K562 (cell line): ENCODE results near the gene SETD1B. TPM values are rescaled to one million over a fixed set of nuclear protein-coding genes. Genes with fewer than 3 reads are reported as not detected.

Experiments
- BRD9 ChIP-seq: fragments of 450-650 bp; IDR thresholded peaks from 2 replicates; pipeline ENCODE4 v1.6.1; 2018; ENCODE audit warnings: low read depth; ENCODE audit not compliant: partially characterized antibody
- DPF2 ChIP-seq: fragments of 450-650 bp; IDR thresholded peaks from 2 replicates; pipeline ENCODE4 v1.6.1; 2016
- ESRRA ChIP-seq: fragments of 450-650 bp; IDR thresholded peaks from 2 replicates; pipeline ENCODE4 v1.6.1; 2014; ENCODE audit warnings: low read depth, mild to moderate bottlenecking, moderate library complexity, borderline replicate concordance
- LCOR ChIP-seq: sonication (generic); formaldehyde crosslinking; IDR thresholded peaks from 2 replicates; pipeline ENCODE4 v1.8.0; 2022; ENCODE audit warnings: mild to moderate bottlenecking, missing genetic modification reagents
- SMAD1 ChIP-seq: fragments of 150-350 bp; IDR thresholded peaks from 2 replicates; pipeline ENCODE4 v1.6.1; 2014; ENCODE audit warnings: low read length, low read depth; ENCODE audit not compliant: partially characterized antibody
- SMAD3 ChIP-seq: fragments of 450-650 bp; formaldehyde crosslinking; conservative IDR thresholded peaks from 2 replicates; pipeline ENCODE4 v1.4.0; 2020; ENCODE audit warnings: mild to moderate bottlenecking
- SP2 ChIP-seq: IDR thresholded peaks from 2 replicates; pipeline ENCODE4 v1.6.1; 2011; ENCODE audit warnings: mild to moderate bottlenecking, low read depth, low read length, moderate library complexity; ENCODE audit not compliant: poor library complexity, severe bottlenecking; ENCODE audit errors: extremely low read depth
- SRF ChIP-seq, 2 experiments: fragments of 250-450, 450-650 bp in 1 of 2; sonication (Bioruptor Pico) in 1 of 2; sonication (generic) in 1 of 2; formaldehyde crosslinking; IDR thresholded peaks; 2 replicates each; pipeline versions ENCODE4 v1.5.0 to v1.5.1; 2020 to 2022; ENCODE audit warnings: mild to moderate bottlenecking in 1 of 2, missing genetic modification reagents in 1 of 2
- YY1 ChIP-seq, 3 experiments: IDR thresholded peaks; 2 replicates each; pipeline ENCODE4 v1.6.1; 2011; ENCODE audit warnings: low read length in 2 of 3, mild to moderate bottlenecking in 2 of 3, moderate library complexity in 2 of 3, borderline replicate concordance in 1 of 3, control low read depth in 1 of 3, low read depth in 1 of 3; ENCODE audit not compliant: insufficient read depth in 3 of 3, insufficient replicate concordance in 2 of 3, control insufficient read depth in 1 of 3, insufficient read length in 1 of 3; ENCODE audit errors: extremely low read depth in 1 of 3
- ZBED1 ChIP-seq: IDR thresholded peaks from 2 replicates; pipeline ENCODE4 v1.6.1; 2014
- ZNF696 ChIP-seq: fragments of 250-450 bp; sonication (Bioruptor Pico); conservative IDR thresholded peaks from 2 replicates; pipeline ENCODE4 v1.4.0; 2020; ENCODE audit warnings: mild to moderate bottlenecking, moderate library complexity
- polyA plus RNA-seq, 8 experiments: library from polyadenylated mRNA; depleted of rRNA in 4 of 8; stranded (reverse) in 5 of 8; unstranded in 3 of 8; fragments of >200 nt; fragmentation: Nextera tagmentation in 2 of 8; fragmentation: Illumina TruSeq in 1 of 8; extraction: Ambion mirVana in 2 of 8; extraction: Trizol in 1 of 8; gene quantifications; 2 replicates each; pipeline versions ENCODE4 v1.2.1 to v1.2.3, GENCODE V29; 2011 to 2014; ENCODE audit warnings: inconsistent platforms in 1 of 8, missing spikeins in 1 of 8
- total RNA-seq, 7 experiments: library from RNA; depleted of rRNA in 6 of 7; stranded (reverse); fragments of >200 nt in 6 of 7; fragmentation: Illumina TruSeq in 2 of 7; extraction: Trizol in 2 of 7; gene quantifications; 2 replicates each; pipeline versions ENCODE4 v1.2.1 to v1.2.3, GENCODE V29; 2011 to 2021; ENCODE audit warnings: low replicate concordance in 1 of 7
- TF ChIP-seq, protein P1 (sequence below): fragments of 250-450 bp; sonication (Bioruptor Pico); IDR thresholded peaks from 2 replicates; pipeline ENCODE4 v1.5.0; 2020; ENCODE audit warnings: mild to moderate bottlenecking
- TF ChIP-seq, protein P2 (sequence below): fragments of 450-650 bp; IDR thresholded peaks from 2 replicates; pipeline ENCODE4 v1.7.0; 2016; ENCODE audit warnings: borderline replicate concordance
- TF ChIP-seq, protein P3 (sequence below): conservative IDR thresholded peaks from 2 replicates; pipeline ENCODE4 v1.6.1; 2011; ENCODE audit warnings: low read depth, mild to moderate bottlenecking, low read length; ENCODE audit not compliant: control insufficient read depth
- TF ChIP-seq, protein P4 (sequence below): fragments of 450-650 bp; formaldehyde crosslinking; IDR thresholded peaks from 2 replicates; pipeline ENCODE4 v1.4.0; 2022; ENCODE audit warnings: missing genetic modification characterization
- TF ChIP-seq, protein P5 (sequence below): fragments of 450-650 bp; formaldehyde crosslinking; IDR thresholded peaks from 2 replicates; pipeline ENCODE4 v1.4.0; 2022; ENCODE audit warnings: missing genetic modification characterization

The SETD1B gene
- total and polyA plus RNA-seq, 9 of the 15 experiments (the other 6 are each of a cell fraction or from before 2014, with no cell fraction given): 0.48 to 26.6 (median 2.3) TPM

DNA sequence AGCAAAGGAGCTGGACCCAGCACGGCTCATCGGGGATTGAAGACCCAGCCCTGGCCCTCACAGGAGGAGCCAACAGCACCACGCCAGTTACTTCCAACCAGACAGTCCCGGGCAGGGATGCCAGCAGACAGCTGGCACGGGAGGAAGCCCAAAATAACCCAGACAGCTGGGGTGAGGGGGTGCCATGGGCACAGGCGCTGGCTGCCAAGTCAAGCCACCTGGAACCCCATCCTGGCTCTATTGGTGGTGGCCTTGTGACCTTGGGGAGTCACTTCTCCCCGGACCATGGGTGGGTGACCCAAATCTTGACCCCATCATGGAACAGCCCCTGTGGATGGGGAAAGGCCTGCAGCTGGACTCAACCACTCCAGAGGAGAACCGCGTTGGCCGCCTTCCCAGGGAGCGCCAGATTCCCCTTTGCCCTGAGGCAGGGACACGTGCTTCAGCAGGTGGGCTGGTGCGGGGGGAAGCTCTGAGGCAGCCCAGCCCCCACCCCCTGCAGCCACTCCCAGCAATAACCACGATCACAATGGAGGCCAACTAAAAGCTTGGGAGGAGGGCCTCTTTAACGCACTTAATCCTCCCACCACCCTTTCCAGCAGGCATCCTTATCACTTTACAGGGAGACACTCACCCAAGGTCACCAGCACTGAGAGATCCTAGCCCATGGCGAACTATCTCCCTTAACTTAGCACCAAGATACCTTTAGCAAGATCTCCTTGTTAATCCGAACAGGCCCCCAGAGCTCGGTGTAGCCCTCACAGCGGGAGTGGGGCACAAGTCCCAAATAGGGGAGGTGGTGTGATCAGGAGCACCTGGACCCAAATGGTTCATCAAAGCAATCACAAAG, 5.6 kb upstream of the SETD1B start (continued):
- TF ChIP-seq, protein P1, sequence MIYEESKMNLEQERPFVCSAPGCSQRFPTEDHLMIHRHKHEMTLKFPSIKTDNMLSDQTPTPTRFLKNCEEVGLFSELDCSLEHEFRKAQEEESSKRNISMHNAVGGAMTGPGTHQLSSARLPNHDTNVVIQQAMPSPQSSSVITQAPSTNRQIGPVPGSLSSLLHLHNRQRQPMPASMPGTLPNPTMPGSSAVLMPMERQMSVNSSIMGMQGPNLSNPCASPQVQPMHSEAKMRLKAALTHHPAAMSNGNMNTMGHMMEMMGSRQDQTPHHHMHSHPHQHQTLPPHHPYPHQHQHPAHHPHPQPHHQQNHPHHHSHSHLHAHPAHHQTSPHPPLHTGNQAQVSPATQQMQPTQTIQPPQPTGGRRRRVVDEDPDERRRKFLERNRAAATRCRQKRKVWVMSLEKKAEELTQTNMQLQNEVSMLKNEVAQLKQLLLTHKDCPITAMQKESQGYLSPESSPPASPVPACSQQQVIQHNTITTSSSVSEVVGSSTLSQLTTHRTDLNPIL (CRISPR knock-in tag): no peak
- 0 out of 2 replicates have a peak, but pooled peaks have one; percentile 43 for TF ChIP-seq ZBED1
- no peak; a peak in 1 of 4 replicates for TF ChIP-seq SRF (CRISPR knock-in tag; IDR thresholded peaks at IDR 0.05)
- 0 out of 2 replicates have a peak, but pooled peaks have one; percentile 38 for TF ChIP-seq LCOR
- TF ChIP-seq SP2: no peak
- TF ChIP-seq, protein P2, sequence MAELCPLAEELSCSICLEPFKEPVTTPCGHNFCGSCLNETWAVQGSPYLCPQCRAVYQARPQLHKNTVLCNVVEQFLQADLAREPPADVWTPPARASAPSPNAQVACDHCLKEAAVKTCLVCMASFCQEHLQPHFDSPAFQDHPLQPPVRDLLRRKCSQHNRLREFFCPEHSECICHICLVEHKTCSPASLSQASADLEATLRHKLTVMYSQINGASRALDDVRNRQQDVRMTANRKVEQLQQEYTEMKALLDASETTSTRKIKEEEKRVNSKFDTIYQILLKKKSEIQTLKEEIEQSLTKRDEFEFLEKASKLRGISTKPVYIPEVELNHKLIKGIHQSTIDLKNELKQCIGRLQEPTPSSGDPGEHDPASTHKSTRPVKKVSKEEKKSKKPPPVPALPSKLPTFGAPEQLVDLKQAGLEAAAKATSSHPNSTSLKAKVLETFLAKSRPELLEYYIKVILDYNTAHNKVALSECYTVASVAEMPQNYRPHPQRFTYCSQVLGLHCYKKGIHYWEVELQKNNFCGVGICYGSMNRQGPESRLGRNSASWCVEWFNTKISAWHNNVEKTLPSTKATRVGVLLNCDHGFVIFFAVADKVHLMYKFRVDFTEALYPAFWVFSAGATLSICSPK: no peak
- TF ChIP-seq SMAD3 (CRISPR knock-in tag): no peak
- TF ChIP-seq, protein P3, sequence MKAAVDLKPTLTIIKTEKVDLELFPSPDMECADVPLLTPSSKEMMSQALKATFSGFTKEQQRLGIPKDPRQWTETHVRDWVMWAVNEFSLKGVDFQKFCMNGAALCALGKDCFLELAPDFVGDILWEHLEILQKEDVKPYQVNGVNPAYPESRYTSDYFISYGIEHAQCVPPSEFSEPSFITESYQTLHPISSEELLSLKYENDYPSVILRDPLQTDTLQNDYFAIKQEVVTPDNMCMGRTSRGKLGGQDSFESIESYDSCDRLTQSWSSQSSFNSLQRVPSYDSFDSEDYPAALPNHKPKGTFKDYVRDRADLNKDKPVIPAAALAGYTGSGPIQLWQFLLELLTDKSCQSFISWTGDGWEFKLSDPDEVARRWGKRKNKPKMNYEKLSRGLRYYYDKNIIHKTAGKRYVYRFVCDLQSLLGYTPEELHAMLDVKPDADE: no peak; the same call in 1 of the 2 replicates
- TF ChIP-seq BRD9: no peak
- peak; percentile 90 for TF ChIP-seq ESRRA
- peak; percentile 68; the same call in 1 of the 2 replicates for TF ChIP-seq DPF2
- peak in 1 of 3 experiments; percentile 70 for TF ChIP-seq YY1 (IDR thresholded peaks at IDR 0.05; ENCODE audit: borderline replicate concordance in 1 of 3, control insufficient read depth in 1 of 3, extremely low read depth in 1 of 3, insufficient read depth in 3 of 3, insufficient read length in 1 of 3, insufficient replicate concordance in 2 of 3, low read depth in 1 of 3, low read length in 2 of 3)
- TF ChIP-seq, protein P4, sequence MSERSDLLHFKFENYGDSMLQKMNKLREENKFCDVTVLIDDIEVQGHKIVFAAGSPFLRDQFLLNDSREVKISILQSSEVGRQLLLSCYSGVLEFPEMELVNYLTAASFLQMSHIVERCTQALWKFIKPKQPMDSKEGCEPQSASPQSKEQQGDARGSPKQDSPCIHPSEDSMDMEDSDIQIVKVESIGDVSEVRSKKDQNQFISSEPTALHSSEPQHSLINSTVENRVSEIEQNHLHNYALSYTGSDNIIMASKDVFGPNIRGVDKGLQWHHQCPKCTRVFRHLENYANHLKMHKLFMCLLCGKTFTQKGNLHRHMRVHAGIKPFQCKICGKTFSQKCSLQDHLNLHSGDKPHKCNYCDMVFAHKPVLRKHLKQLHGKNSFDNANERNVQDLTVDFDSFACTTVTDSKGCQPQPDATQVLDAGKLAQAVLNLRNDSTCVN (CRISPR knock-in tag): no peak
- no peak for TF ChIP-seq ZNF696 (CRISPR knock-in tag)
- TF ChIP-seq, protein P5, sequence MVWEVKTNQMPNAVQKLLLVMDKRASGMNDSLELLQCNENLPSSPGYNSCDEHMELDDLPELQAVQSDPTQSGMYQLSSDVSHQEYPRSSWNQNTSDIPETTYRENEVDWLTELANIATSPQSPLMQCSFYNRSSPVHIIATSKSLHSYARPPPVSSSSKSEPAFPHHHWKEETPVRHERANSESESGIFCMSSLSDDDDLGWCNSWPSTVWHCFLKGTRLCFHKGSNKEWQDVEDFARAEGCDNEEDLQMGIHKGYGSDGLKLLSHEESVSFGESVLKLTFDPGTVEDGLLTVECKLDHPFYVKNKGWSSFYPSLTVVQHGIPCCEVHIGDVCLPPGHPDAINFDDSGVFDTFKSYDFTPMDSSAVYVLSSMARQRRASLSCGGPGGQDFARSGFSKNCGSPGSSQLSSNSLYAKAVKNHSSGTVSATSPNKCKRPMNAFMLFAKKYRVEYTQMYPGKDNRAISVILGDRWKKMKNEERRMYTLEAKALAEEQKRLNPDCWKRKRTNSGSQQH: no peak
- no peak for TF ChIP-seq SMAD1
